ENCODE measurements around the gene URB1. TPM values are rescaled to one million over a fixed set of nuclear protein-coding genes. Genes with fewer than 3 reads are reported as not detected.

The URB1 gene
- total and polyA plus RNA-seq, 2 donors (not counting 3 experiments of a cell fraction or from before 2014, with no cell fraction given) = 8.0 to 27.3 TPM

GRCh38 chr21:32349333-32349944 lies 43.4 kb downstream of the URB1 start:
- FAIRE-seq = no peak
- no peaks in the 10 kb centered on the region for H3K79me2 ChIP-seq (ENCODE audit: control insufficient read depth, insufficient read depth, low read length)
- H3K9ac ChIP-seq (replicated peaks; ENCODE audit: extremely low read depth, insufficient read depth, low read length) = no peak overlapping the region
- POLR2A ChIA-PET = no interaction called here
- TF ChIP-seq EZH2 (IDR thresholded peaks at IDR 0.05; ENCODE audit: borderline replicate concordance, low read depth, low read length, severe bottlenecking) = no peak
- no peak for TF ChIP-seq MAX (IDR thresholded peaks at IDR 0.05; ENCODE audit: insufficient read depth, insufficient read length)
- no peak for TF ChIP-seq POLR2A (IDR thresholded peaks at IDR 0.05; ENCODE audit: low read depth, low read length)
- TF ChIP-seq CTCF (IDR thresholded peaks at IDR 0.05; ENCODE audit: extremely low read depth in 1 of 2, insufficient read depth in 1 of 2, low read depth in 1 of 2, low read length in 2 of 2) = no peak
- TF ChIP-seq JUN (IDR thresholded peaks at IDR 0.05; ENCODE audit: borderline replicate concordance, insufficient read depth, insufficient read length, low read depth) = no peak
- TF ChIP-seq GATA2 (IDR thresholded peaks at IDR 0.05; ENCODE audit: insufficient read depth, insufficient read length, low read depth, low read length) = no peak
- no peak for TF ChIP-seq MYC (IDR thresholded peaks at IDR 0.05; ENCODE audit: low read depth, low read length)
- no peak for TF ChIP-seq FOS (IDR thresholded peaks at IDR 0.05; ENCODE audit: borderline replicate concordance, insufficient read depth, low read length)
- TF ChIP-seq POLR2AphosphoS5 (IDR thresholded peaks at IDR 0.05; ENCODE audit: insufficient read depth, low read depth, low read length) = no peak
- dilution Hi-C loops (cut with MboI; ENCODE audit: extremely low pct_ligation_motif_present, low sequenced_read_pairs) = no loop called here
- no peaks in the 10 kb centered on the region for H4K20me1 ChIP-seq (replicated peaks; ENCODE audit: control insufficient read depth, extremely low read depth, insufficient read depth, low read length)
- H3K4me2 ChIP-seq (ENCODE audit: insufficient read depth, low read length) = no peak overlapping the region
- DNase-seq (ENCODE audit: low read depth, low spot score) = no peak
- H3K9me3 ChIP-seq (replicated peaks; ENCODE audit: control insufficient read depth, insufficient read depth, low read length) = peaks cover 2% of the 10 kb centered on the region
- no peaks in the 10 kb centered on the region for H3K9me1 ChIP-seq (replicated peaks; ENCODE audit: control insufficient read depth, extremely low read depth, insufficient read depth, low read length)
- CTCF ChIA-PET = interaction anchor here (1.4 kb wide), 1 partner anchor 252 kb away, joined by 6 read pairs; no protein-coding TSS in a partner anchor
- peaks cover 21 to 71% of the 10 kb centered on the region in 2 experiments for H3K36me3 ChIP-seq (ENCODE audit: control insufficient read depth in 2 of 2, extremely low read depth in 1 of 2, insufficient read depth in 2 of 2, low read length in 2 of 2)
- no peak overlapping the region for H3K27ac ChIP-seq (ENCODE audit: insufficient read depth, low read depth, low read length)
- H3K4me1 ChIP-seq (ENCODE audit: control insufficient read depth, extremely low read depth, insufficient read depth, low read length) = no peaks in the 10 kb centered on the region
- H3K27me3 ChIP-seq (ENCODE audit: control insufficient read depth in 2 of 2, insufficient read depth in 2 of 2, low read length in 2 of 2) = no peaks in the 10 kb centered on the region
- BruUV-seq (replicated peaks) = no TSS peak
- no peak overlapping the region for H2AFZ ChIP-seq (ENCODE audit: low read depth, low read length)
- H3K4me3 ChIP-seq (replicated peaks in 1 of 3; ENCODE audit: insufficient read depth in 1 of 3, low read depth in 1 of 3, low read length in 3 of 3) = no peak overlapping the region
- intact Hi-C loops (cut with micrococcal nuclease) = no loop called here

Measured in endothelial cell of umbilical vein (primary cell).